ENCODE data around the gene EIPR1.

Gene EIPR1

DNA sequence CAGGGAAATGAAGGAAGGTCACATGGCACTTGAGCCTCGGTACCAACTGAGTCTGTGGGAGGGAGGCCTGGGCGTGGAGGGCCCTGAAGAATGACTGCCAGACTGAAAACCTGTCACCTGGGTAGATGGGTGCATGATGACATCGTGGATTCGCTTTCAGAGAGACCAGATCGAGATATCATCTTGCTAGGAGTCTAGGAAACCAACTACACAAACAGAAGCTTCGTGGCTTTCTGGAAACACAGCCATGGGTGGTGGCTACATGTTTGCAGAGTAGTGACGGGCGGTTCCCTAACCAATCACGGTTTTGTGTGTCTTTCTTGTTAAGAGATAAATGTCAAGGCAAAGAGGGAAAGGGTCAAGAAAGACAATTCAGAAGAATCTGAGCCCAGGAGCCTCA lies 155.0 kb downstream of the EIPR1 start:
- TF ChIP-seq PPARA (CRISPR knock-in tag; IDR thresholded peaks at IDR 0.05; ENCODE audit: borderline replicate concordance) (no peak), ZNF70 (CRISPR knock-in tag; IDR thresholded peaks at IDR 0.05) (no peak), CSDC2 (CRISPR knock-in tag; IDR thresholded peaks at IDR 0.05) (no peak), BACH2 (CRISPR knock-in tag; IDR thresholded peaks at IDR 0.05; ENCODE audit: borderline replicate concordance) (no peak), ZC3H10 (CRISPR knock-in tag; IDR thresholded peaks at IDR 0.05) (no peak), TOX (CRISPR knock-in tag; IDR thresholded peaks at IDR 0.05; ENCODE audit: borderline replicate concordance) (no peak)
- TF ChIP-seq, protein P1, sequence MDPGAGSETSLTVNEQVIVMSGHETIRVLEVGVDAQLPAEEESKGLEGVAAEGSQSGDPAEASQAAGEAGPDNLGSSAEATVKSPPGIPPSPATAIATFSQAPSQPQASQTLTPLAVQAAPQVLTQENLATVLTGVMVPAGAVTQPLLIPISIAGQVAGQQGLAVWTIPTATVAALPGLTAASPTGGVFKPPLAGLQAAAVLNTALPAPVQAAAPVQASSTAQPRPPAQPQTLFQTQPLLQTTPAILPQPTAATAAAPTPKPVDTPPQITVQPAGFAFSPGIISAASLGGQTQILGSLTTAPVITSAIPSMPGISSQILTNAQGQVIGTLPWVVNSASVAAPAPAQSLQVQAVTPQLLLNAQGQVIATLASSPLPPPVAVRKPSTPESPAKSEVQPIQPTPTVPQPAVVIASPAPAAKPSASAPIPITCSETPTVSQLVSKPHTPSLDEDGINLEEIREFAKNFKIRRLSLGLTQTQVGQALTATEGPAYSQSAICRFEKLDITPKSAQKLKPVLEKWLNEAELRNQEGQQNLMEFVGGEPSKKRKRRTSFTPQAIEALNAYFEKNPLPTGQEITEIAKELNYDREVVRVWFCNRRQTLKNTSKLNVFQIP (CRISPR knock-in tag; IDR thresholded peaks at IDR 0.05; ENCODE audit: borderline replicate concordance, low read depth) = no peak
- ATAC-seq = no peak

DNA sequence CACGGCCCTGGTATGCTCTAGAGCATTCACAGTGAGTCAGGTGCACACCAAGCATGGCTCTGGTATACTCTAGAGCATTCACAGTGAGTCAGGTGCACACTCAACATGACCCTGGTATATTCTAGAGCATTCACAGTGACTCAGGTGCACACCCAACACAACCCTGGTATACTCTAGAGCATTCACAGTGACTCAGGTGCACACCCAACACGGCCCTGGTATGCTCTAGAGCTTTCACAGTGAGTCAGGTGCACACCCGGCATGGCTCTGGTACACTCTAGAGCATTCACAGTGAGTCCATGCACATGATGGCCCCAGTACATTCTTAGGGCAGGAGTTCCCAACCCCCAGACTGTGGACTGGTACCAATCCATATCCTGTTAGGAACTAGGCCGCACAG lies 158.1 kb downstream of the EIPR1 start:
- ATAC-seq = no peak
- TF ChIP-seq ZNF8 (CRISPR knock-in tag; IDR thresholded peaks at IDR 0.05) (no peak), ZNF565 (CRISPR knock-in tag; conservative IDR thresholded peaks at IDR 0.05; ENCODE audit: low read depth) (no peak), OSR1 (CRISPR knock-in tag; IDR thresholded peaks at IDR 0.05) (no peak), ZNF70 (CRISPR knock-in tag; IDR thresholded peaks at IDR 0.05) (no peak), ZFP3 (CRISPR knock-in tag; IDR thresholded peaks at IDR 0.05) (no peak), GLIS3 (CRISPR knock-in tag; IDR thresholded peaks at IDR 0.05) (no peak), TOX (CRISPR knock-in tag; IDR thresholded peaks at IDR 0.05; ENCODE audit: borderline replicate concordance) (no peak), ESRRG (CRISPR knock-in tag; IDR thresholded peaks at IDR 0.05) (no peak), RARB (CRISPR knock-in tag; IDR thresholded peaks at IDR 0.05) (no peak), ISL1 (CRISPR knock-in tag; IDR thresholded peaks at IDR 0.05) (no peak), CSDC2 (CRISPR knock-in tag; IDR thresholded peaks at IDR 0.05) (no peak), BACH2 (CRISPR knock-in tag; IDR thresholded peaks at IDR 0.05; ENCODE audit: borderline replicate concordance) (no peak), SNAI2 (CRISPR knock-in tag; IDR thresholded peaks at IDR 0.05) (no peak), ZC3H10 (CRISPR knock-in tag; IDR thresholded peaks at IDR 0.05) (no peak)
- TF ChIP-seq, protein P1 (CRISPR knock-in tag; IDR thresholded peaks at IDR 0.05; ENCODE audit: borderline replicate concordance, low read depth) = no peak
- TF ChIP-seq, protein P2, sequence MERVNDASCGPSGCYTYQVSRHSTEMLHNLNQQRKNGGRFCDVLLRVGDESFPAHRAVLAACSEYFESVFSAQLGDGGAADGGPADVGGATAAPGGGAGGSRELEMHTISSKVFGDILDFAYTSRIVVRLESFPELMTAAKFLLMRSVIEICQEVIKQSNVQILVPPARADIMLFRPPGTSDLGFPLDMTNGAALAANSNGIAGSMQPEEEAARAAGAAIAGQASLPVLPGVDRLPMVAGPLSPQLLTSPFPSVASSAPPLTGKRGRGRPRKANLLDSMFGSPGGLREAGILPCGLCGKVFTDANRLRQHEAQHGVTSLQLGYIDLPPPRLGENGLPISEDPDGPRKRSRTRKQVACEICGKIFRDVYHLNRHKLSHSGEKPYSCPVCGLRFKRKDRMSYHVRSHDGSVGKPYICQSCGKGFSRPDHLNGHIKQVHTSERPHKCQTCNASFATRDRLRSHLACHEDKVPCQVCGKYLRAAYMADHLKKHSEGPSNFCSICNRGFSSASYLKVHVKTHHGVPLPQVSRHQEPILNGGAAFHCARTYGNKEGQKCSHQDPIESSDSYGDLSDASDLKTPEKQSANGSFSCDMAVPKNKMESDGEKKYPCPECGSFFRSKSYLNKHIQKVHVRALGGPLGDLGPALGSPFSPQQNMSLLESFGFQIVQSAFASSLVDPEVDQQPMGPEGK (CRISPR knock-in tag; IDR thresholded peaks at IDR 0.05; ENCODE audit: borderline replicate concordance) = no peak
- TF ChIP-seq, protein P3, sequence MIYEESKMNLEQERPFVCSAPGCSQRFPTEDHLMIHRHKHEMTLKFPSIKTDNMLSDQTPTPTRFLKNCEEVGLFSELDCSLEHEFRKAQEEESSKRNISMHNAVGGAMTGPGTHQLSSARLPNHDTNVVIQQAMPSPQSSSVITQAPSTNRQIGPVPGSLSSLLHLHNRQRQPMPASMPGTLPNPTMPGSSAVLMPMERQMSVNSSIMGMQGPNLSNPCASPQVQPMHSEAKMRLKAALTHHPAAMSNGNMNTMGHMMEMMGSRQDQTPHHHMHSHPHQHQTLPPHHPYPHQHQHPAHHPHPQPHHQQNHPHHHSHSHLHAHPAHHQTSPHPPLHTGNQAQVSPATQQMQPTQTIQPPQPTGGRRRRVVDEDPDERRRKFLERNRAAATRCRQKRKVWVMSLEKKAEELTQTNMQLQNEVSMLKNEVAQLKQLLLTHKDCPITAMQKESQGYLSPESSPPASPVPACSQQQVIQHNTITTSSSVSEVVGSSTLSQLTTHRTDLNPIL (CRISPR knock-in tag; IDR thresholded peaks at IDR 0.05; ENCODE audit: low read depth) = no peak
- TF ChIP-seq, protein P4, sequence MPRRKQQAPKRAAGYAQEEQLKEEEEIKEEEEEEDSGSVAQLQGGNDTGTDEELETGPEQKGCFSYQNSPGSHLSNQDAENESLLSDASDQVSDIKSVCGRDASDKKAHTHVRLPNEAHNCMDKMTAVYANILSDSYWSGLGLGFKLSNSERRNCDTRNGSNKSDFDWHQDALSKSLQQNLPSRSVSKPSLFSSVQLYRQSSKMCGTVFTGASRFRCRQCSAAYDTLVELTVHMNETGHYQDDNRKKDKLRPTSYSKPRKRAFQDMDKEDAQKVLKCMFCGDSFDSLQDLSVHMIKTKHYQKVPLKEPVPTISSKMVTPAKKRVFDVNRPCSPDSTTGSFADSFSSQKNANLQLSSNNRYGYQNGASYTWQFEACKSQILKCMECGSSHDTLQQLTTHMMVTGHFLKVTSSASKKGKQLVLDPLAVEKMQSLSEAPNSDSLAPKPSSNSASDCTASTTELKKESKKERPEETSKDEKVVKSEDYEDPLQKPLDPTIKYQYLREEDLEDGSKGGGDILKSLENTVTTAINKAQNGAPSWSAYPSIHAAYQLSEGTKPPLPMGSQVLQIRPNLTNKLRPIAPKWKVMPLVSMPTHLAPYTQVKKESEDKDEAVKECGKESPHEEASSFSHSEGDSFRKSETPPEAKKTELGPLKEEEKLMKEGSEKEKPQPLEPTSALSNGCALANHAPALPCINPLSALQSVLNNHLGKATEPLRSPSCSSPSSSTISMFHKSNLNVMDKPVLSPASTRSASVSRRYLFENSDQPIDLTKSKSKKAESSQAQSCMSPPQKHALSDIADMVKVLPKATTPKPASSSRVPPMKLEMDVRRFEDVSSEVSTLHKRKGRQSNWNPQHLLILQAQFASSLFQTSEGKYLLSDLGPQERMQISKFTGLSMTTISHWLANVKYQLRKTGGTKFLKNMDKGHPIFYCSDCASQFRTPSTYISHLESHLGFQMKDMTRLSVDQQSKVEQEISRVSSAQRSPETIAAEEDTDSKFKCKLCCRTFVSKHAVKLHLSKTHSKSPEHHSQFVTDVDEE (CRISPR knock-in tag; IDR thresholded peaks at IDR 0.05) = no peak

DNA sequence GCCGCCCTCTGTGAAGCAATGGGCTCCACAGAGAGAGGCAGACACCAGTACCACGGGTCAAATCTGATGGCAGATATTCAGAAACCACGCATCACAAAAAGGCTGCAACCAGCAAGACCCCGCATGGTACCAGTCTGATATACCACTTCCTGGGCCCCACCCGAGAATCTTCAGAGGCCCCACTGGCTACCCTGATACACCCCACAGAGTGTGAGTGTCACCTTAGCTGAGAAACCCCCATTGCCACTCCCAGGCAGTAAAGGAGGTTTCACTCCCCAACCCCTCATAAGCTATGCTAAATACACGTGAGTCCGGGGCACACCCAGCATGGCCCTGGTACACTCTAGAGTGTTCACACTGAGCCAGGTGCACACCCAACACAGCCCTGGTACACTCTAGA lies 160.0 kb downstream of the EIPR1 start:
- ATAC-seq = no peak
- TF ChIP-seq ARNTL (CRISPR knock-in tag; IDR thresholded peaks at IDR 0.05; ENCODE audit: borderline replicate concordance, low read depth) (no peak), ISL1 (CRISPR knock-in tag; IDR thresholded peaks at IDR 0.05) (no peak)
- TF ChIP-seq, protein P2 (CRISPR knock-in tag; IDR thresholded peaks at IDR 0.05; ENCODE audit: borderline replicate concordance) = no peak
